ENCODE measurements around the gene TDRD9. TPM values are rescaled to one million over a fixed set of nuclear protein-coding genes. Genes with fewer than 3 reads are reported as not detected.

Gene TDRD9
- total and polyA plus RNA-seq, 2 experiments from 2014 or later, result 0.24 TPM; not detected in 1

- H3K9me2 ChIP-seq (ENCODE audit: insufficient read depth), result no peaks in the 10 kb centered on the region
- no peaks in the 10 kb centered on the region for H3K4me1 ChIP-seq (ENCODE audit: insufficient read depth)
- no peaks in the 10 kb centered on the region for H4K20me1 ChIP-seq (replicated peaks; ENCODE audit: insufficient read depth)
- H3K4me2 ChIP-seq, result no peak overlapping the region
- H2AFZ ChIP-seq, result no peak overlapping the region
- H3F3A ChIP-seq (replicated peaks; ENCODE audit: low read depth), result no peaks in the 10 kb centered on the region
- H3K4me3 Mint-ChIP-seq, result no peak overlapping the region
- no peaks in the 10 kb centered on the region for H3K27me3 ChIP-seq (ENCODE audit: insufficient read depth)
- H3K79me2 ChIP-seq (replicated peaks; ENCODE audit: insufficient read depth), result no peaks in the 10 kb centered on the region
- H3K27ac Mint-ChIP-seq, result no peak overlapping the region
- no peak overlapping the region for H3K4me3 ChIP-seq
- TF ChIP-seq STAT1 (IDR thresholded peaks at IDR 0.05; ENCODE audit: unreplicated experiment) (no peak), NANOG (IDR thresholded peaks at IDR 0.05; ENCODE audit: borderline replicate concordance) (no peak), JUNB (IDR thresholded peaks at IDR 0.05; ENCODE audit: unreplicated experiment) (no peak)
- no peak for ATAC-seq
- no peaks in the 10 kb centered on the region for H3K36me3 ChIP-seq (ENCODE audit: insufficient read depth)
- no peaks in the 10 kb centered on the region for H3K36me3 Mint-ChIP-seq (ENCODE audit: low read depth)
- DNase-seq (ENCODE audit: low spot score), result no peak
- no peak overlapping the region for H3K27ac ChIP-seq (ENCODE audit: low read depth)
- H3K27me3 Mint-ChIP-seq (ENCODE audit: insufficient read depth, low read depth, poor library complexity), result peaks cover 5% of the 10 kb centered on the region
- no peaks in the 10 kb centered on the region for H3K4me1 Mint-ChIP-seq
- no peaks in the 10 kb centered on the region for H3K9me3 Mint-ChIP-seq
Measured at GRCh38 chr14:104100171-104101085, 172.2 kb downstream of the TDRD9 start.

- Histone ChIP-seq H3K9me2 (ENCODE audit: insufficient read depth) (no peaks in the 10 kb centered on the region), H3F3A (replicated peaks; ENCODE audit: low read depth) (no peaks in the 10 kb centered on the region), H3K36me3 (ENCODE audit: insufficient read depth) (no peaks in the 10 kb centered on the region), H3K4me1 (ENCODE audit: insufficient read depth) (no peaks in the 10 kb centered on the region), H3K27me3 (ENCODE audit: insufficient read depth) (no peaks in the 10 kb centered on the region), H4K20me1 (replicated peaks; ENCODE audit: insufficient read depth) (no peaks in the 10 kb centered on the region), H3K4me3 (no peak overlapping the region), H3K79me2 (replicated peaks; ENCODE audit: insufficient read depth) (no peaks in the 10 kb centered on the region), H3K4me2 (no peak overlapping the region), H2AFZ (no peak overlapping the region), H3K27ac (ENCODE audit: low read depth) (no peak overlapping the region)
- Mint-ChIP-seq H3K9me3 (no peaks in the 10 kb centered on the region), H3K4me3 (no peak overlapping the region), H3K27me3 (ENCODE audit: insufficient read depth, low read depth, poor library complexity) (peaks cover 5% of the 10 kb centered on the region), H3K36me3 (ENCODE audit: low read depth) (no peaks in the 10 kb centered on the region), H3K4me1 (no peaks in the 10 kb centered on the region), H3K27ac (no peak overlapping the region)
- ATAC-seq (no peak), DNase-seq (ENCODE audit: low spot score) (no peak)
- TF ChIP-seq ZNF331 (CRISPR knock-in tag; IDR thresholded peaks at IDR 0.05; ENCODE audit: low read depth), result no peak
- TF ChIP-seq EZH2 (IDR thresholded peaks at IDR 0.05; ENCODE audit: low read depth, unreplicated experiment), result no peak
- TF ChIP-seq ZNF114 (CRISPR knock-in tag; IDR thresholded peaks at IDR 0.05), result no peak
- TF ChIP-seq STAT1 (IDR thresholded peaks at IDR 0.05; ENCODE audit: unreplicated experiment), result no peak
- TF ChIP-seq, protein P1, sequence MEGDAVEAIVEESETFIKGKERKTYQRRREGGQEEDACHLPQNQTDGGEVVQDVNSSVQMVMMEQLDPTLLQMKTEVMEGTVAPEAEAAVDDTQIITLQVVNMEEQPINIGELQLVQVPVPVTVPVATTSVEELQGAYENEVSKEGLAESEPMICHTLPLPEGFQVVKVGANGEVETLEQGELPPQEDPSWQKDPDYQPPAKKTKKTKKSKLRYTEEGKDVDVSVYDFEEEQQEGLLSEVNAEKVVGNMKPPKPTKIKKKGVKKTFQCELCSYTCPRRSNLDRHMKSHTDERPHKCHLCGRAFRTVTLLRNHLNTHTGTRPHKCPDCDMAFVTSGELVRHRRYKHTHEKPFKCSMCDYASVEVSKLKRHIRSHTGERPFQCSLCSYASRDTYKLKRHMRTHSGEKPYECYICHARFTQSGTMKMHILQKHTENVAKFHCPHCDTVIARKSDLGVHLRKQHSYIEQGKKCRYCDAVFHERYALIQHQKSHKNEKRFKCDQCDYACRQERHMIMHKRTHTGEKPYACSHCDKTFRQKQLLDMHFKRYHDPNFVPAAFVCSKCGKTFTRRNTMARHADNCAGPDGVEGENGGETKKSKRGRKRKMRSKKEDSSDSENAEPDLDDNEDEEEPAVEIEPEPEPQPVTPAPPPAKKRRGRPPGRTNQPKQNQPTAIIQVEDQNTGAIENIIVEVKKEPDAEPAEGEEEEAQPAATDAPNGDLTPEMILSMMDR (conservative IDR thresholded peaks at IDR 0.05; ENCODE audit: low read depth in 2 of 2), result no peak
- TF ChIP-seq CREB1 (CRISPR knock-in tag; IDR thresholded peaks at IDR 0.05; ENCODE audit: low read depth), result no peak
- TF ChIP-seq, protein P2, sequence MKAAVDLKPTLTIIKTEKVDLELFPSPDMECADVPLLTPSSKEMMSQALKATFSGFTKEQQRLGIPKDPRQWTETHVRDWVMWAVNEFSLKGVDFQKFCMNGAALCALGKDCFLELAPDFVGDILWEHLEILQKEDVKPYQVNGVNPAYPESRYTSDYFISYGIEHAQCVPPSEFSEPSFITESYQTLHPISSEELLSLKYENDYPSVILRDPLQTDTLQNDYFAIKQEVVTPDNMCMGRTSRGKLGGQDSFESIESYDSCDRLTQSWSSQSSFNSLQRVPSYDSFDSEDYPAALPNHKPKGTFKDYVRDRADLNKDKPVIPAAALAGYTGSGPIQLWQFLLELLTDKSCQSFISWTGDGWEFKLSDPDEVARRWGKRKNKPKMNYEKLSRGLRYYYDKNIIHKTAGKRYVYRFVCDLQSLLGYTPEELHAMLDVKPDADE (IDR thresholded peaks at IDR 0.05), result no peak
- TF ChIP-seq EZH2phosphoT487 (IDR thresholded peaks at IDR 0.05; ENCODE audit: unreplicated experiment), result no peak
- TF ChIP-seq NANOG (IDR thresholded peaks at IDR 0.05; ENCODE audit: borderline replicate concordance), result no peak
- TF ChIP-seq, protein P3, sequence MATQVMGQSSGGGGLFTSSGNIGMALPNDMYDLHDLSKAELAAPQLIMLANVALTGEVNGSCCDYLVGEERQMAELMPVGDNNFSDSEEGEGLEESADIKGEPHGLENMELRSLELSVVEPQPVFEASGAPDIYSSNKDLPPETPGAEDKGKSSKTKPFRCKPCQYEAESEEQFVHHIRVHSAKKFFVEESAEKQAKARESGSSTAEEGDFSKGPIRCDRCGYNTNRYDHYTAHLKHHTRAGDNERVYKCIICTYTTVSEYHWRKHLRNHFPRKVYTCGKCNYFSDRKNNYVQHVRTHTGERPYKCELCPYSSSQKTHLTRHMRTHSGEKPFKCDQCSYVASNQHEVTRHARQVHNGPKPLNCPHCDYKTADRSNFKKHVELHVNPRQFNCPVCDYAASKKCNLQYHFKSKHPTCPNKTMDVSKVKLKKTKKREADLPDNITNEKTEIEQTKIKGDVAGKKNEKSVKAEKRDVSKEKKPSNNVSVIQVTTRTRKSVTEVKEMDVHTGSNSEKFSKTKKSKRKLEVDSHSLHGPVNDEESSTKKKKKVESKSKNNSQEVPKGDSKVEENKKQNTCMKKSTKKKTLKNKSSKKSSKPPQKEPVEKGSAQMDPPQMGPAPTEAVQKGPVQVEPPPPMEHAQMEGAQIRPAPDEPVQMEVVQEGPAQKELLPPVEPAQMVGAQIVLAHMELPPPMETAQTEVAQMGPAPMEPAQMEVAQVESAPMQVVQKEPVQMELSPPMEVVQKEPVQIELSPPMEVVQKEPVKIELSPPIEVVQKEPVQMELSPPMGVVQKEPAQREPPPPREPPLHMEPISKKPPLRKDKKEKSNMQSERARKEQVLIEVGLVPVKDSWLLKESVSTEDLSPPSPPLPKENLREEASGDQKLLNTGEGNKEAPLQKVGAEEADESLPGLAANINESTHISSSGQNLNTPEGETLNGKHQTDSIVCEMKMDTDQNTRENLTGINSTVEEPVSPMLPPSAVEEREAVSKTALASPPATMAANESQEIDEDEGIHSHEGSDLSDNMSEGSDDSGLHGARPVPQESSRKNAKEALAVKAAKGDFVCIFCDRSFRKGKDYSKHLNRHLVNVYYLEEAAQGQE (IDR thresholded peaks at IDR 0.05; ENCODE audit: unreplicated experiment), result no peak
- TF ChIP-seq JUNB (IDR thresholded peaks at IDR 0.05; ENCODE audit: unreplicated experiment), result no peak
- no peak for TF ChIP-seq POLR2AphosphoS5 (IDR thresholded peaks at IDR 0.05; ENCODE audit: low read depth)
Measured at GRCh38 chr14:104101086-104101621, 172.9 kb downstream of the TDRD9 start.

All from GM23338 (cell line).